HG02938 (cell line): Measurements from ENCODE around the gene VWC2L.

Source experiments
- ATAC-seq: cut with Tn5 transposase; IDR thresholded peaks from one replicate; pipeline ENCODE4 v1.9.1; 2021; ENCODE audit warnings: mild to moderate bottlenecking, moderate library complexity; ENCODE audit not compliant: unreplicated experiment

Gene VWC2L

DNA sequence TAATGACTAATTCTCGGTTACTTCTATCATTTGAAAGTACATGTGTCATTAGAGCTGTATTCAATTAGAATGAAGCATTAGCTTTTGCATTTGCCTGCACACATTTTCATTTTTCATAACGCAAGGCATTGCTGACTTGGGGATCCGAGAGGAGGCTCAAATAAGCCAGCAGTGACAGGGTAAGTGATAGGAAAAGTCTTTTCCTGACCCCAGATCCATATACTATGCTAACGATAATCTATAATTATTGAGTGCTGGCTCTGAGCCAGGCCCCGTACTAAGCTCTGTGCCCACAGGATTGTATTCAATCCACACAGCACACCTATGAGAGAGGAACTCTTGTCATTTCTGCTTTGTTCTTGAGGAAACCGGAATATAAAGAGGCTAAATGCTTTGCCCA is 168.2 kb downstream of the VWC2L start:
- no peak for ATAC-seq

DNA sequence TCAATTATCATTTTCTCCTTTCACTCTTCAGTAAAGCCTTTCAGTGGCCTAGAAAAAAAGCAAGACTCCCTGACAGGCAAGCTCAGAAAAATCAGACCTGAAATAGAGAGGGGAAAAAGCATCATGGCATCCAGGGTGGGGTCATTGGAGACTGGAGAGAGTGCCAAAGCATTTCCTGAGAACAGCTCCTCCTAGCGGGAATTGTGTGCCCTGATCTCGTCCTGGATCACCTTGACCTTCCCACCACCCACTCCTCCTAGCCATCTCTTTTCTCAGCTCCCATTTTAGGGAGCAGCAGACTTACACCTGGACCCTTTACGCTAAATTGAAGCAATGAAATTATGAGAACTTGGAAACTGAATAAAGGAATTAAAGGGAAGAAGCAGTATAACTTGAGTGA is 176.6 kb downstream of the VWC2L start:
- ATAC-seq, result no peak

DNA sequence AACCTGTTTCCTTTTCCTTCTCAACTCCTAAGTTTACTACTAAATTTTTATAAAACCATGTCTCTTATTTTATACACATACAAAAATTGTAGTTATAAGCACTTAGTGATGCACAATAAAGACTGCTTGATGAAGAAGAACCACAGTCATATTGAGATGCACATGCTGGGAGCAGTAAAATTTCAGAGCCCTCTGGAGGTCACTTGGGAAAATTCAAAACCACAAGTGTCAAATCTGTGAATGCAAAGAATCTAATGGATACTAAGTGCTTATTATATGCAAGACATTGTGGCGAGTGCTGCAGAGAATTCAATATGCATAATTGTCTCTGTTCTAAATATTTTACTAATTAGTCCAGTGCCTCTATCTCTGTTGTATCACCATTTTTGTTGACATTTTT is 180.5 kb downstream of the VWC2L start:
- ATAC-seq, result no peak

GRCh38 chr2:214592011-214592410 is 181.2 kb downstream of the VWC2L start:
- no peak for ATAC-seq

- ATAC-seq, result no peak
Observed at GRCh38 chr2:214593727-214594126, 182.9 kb downstream of the VWC2L start.

DNA sequence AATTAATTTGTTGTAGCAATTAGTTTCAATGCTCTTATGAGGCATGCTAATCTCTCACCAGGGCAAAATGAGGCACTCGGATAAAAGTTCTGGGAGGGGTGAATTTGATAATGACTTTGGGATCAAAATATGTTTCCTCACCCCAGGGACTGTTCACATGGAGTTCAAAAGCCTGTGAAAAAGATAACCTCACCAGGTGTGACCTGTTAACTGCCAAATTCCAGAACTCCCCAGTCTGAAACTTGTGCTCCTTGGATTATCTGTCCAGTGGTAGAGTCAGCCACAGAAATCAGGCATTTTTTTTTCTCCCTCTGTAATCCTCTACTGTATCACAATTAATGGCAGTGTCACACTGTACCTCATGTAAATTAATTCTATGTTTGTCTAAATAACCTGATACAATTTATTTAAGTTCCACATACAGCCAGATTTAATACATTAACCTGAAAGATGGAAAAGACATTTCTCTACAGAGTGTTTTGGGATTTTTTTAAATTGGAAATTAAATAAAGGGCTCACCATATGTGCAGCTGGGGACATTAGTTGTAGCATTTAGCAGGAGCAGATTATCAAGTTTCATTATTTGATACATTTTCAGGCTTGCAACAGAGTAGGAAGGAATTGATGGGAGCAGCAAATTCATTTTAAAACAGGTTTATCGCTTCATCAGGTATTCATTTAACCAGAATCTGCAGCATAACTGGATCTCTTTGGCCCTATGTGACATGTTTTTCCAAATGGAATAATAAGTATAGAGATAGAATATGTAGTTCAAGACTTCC is 191.2 kb downstream of the VWC2L start:
- ATAC-seq, result no peak

DNA sequence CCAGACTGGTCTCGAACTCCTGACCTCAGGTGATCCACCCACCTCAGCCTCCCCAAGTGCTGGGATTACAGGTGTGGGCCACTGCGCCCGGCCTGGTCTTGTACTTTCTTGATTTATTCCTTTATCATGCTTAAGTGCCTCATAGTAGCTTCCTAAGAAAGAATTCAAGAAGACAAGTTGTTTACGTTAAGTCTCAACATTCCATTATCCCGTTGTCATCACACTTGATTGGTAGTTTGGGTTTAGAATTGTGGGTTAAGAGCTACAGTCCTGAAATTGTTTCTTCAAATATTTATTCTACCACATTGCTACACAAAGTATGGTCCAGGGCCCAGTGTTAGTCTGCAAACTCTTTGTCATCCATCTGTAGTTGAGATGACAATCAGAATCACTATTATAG is 194.0 kb downstream of the VWC2L start:
- no peak for ATAC-seq

GRCh38 chr2:214607051-214607450 is 196.2 kb downstream of the VWC2L start:
- ATAC-seq, result no peak

DNA sequence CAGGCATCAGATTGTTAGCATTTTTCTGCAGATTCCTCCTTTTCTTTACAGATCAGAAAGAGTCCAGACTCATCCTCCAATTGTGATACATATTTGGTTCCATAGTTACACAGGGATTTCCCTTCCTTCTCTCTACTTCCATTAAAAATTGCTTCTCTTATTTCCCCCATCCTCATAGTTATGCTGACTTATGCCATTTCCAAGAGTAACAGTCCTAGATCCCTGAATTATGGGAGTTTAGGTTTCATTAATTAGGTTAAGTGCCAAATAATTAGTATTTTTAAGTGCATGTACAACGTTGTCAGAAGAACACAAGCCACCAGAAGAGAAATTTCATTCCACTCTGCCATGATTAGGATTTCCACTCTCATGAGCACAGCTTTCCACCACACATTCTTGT is 200.2 kb downstream of the VWC2L start:
- no peak for ATAC-seq

DNA sequence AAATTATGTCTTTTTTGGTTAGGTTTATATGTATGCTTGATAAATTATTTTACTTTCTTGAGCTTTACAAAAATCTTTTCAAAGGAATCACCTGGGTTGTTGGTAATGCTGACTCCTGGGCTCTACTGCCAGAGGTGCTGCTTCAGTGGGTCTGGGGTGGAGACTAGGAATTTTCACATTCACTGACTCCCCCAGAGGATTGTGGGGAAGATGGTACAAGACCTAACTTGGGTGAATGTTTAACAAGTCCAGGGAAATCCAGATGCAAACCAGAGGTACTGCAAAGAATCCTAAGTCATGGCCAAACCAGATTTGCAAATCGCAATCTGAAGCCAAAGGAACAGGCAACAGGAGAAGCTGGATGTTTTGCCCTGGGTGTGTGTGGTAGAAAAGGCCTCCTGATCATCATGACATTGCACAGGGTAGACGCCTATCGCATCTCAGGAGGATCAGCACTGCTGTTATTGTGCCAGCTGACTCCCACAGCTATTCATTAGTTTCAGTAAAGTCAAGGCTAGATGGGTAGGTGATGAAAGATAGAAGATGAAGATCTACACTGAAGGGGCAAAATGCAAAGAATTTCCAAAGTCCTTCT is 213.4 kb downstream of the VWC2L start:
- no peak for ATAC-seq

DNA sequence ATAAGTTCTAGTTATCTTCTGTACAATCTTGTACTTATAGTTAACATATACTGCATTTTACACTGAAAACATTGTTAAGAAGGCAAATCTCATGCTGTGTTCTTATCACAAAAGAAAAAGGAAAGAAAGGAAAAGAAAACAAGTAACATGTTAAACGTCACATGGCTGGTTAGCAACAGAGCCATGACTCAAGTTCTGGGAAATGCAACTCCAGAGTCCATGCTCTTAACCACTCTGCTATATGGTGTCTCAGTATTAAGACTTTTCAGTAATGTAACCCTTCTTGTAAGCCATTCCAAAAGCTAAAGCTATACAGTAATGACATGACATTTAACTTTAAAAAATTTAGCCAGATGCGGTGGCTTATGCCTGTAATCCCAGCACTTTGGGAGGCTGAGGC is 217.2 kb downstream of the VWC2L start:
- ATAC-seq, result no peak
